Stimulated activated memory B cell treated with anti-CD40 and anti-IgM and Interleukin-4, amounts not matched to agents 10 μg/mL and 1 μg/mL and 100 μg/mL, for 72 hours (primary cell): ENCODE data around the gene DICER1.
A peak's percentile ranks its signal among the peaks of the same experiment; 100 is the strongest.
"Not testable (repeated sequence)": the region's sequence is repeated elsewhere in the genome, so short reads cannot be mapped to it uniquely, and the experiment has no call there.

Source experiments
- ATAC-seq: fragments of 150-1000 bp; cut with Tn5 transposase; 2 replicates; pipeline ENCODE4 v1.10.0; 2021
- H3K27ac Mint-ChIP-seq: one replicate; pipeline ENCODE4 v1.8.0; 2022; ENCODE audit warnings: mild to moderate bottlenecking, mixed read lengths
- H3K27me3 Mint-ChIP-seq: one replicate; pipeline ENCODE4 v1.8.0; 2022; ENCODE audit warnings: mixed read lengths
- H3K36me3 Mint-ChIP-seq: one replicate; pipeline ENCODE4 v1.8.0; 2022; ENCODE audit warnings: mixed read lengths
- H3K4me1 Mint-ChIP-seq: one replicate; pipeline ENCODE4 v1.8.0; 2022; ENCODE audit warnings: mixed read lengths
- H3K4me3 Mint-ChIP-seq: one replicate; pipeline ENCODE4 v1.8.0; 2022; ENCODE audit warnings: mild to moderate bottlenecking, moderate library complexity, mixed read lengths
- H3K9me3 Mint-ChIP-seq: one replicate; pipeline ENCODE4 v1.8.0; 2022; ENCODE audit warnings: mixed read lengths

Gene DICER1, protein sequence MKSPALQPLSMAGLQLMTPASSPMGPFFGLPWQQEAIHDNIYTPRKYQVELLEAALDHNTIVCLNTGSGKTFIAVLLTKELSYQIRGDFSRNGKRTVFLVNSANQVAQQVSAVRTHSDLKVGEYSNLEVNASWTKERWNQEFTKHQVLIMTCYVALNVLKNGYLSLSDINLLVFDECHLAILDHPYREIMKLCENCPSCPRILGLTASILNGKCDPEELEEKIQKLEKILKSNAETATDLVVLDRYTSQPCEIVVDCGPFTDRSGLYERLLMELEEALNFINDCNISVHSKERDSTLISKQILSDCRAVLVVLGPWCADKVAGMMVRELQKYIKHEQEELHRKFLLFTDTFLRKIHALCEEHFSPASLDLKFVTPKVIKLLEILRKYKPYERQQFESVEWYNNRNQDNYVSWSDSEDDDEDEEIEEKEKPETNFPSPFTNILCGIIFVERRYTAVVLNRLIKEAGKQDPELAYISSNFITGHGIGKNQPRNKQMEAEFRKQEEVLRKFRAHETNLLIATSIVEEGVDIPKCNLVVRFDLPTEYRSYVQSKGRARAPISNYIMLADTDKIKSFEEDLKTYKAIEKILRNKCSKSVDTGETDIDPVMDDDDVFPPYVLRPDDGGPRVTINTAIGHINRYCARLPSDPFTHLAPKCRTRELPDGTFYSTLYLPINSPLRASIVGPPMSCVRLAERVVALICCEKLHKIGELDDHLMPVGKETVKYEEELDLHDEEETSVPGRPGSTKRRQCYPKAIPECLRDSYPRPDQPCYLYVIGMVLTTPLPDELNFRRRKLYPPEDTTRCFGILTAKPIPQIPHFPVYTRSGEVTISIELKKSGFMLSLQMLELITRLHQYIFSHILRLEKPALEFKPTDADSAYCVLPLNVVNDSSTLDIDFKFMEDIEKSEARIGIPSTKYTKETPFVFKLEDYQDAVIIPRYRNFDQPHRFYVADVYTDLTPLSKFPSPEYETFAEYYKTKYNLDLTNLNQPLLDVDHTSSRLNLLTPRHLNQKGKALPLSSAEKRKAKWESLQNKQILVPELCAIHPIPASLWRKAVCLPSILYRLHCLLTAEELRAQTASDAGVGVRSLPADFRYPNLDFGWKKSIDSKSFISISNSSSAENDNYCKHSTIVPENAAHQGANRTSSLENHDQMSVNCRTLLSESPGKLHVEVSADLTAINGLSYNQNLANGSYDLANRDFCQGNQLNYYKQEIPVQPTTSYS (N-terminal part only)

DNA sequence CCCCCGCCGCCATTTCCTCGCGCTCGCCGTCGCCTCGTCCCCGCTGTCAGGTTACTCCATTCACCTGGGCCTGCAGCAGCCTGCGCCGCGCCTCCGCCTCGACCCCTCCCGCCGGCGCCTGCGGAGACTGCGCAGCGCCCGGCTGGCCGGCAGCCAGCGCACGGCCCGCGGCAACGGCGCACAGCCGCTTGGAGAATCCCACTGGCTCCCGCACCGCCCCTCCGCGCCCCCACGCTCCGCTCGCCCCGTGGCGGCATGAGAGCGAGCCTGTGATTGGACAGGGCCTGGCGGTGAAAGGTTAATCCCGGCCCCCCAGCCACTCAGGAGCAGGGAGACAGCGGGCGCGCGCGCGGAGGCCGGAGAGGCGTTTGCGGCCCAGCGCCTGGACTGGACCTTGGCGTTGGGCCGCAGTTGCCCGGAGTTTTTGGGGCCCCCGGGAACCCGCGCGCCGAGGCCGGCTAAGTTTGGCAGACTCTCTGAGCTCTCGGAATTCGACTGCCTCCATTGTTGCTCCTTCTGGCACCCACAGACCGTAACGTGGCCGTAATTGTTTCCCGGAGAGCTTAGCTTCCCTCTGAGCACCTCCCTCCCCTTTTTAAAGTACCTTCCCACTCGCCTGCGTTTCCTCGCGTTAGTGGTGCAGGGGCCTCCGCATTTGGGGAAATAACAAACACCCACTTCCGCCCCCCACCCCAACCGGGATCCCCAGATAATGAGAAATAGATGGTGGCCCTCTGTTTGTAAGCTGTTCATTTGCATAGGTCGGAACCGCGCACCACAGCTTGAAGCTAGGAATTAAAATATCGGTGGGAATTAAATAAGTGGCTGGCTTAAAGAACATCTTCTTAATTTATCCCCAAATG lies at the start of gene DICER1:
Gene DICER1, minus strand, starts transcription at position 203 of the 863 bp plus-strand sequence. CDS start 24,071 bp downstream, outside the sequence.
- ATAC-seq: peak; percentile 93
- no peaks in the 10 kb centered on the region for H3K9me3 Mint-ChIP-seq
- H3K4me1 Mint-ChIP-seq: peaks cover 51% of the 10 kb centered on the region

DNA sequence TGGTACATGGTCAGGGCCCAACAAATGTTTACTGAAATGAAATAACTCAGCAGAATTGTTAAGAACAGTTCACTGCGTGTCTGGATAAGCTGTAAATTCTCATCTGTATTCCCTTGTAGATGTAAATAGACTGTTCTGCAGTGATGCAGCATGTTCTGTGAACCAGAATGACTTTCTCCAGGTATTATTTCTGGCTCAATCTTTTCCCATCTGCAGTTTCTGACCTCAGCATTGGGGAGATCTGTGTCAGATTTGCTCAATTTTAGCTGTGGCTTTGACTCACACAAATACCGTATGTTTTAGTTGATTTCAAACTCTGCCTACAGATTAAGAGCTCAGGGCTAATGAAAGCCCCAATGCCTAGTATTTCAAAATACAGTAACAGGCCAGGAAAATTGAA lies 49.2 kb upstream of the DICER1 start:
- Mint-ChIP-seq H3K27me3 (no peaks in the 10 kb centered on the region), H3K4me3 (no peak overlapping the region), H3K27ac (no peak overlapping the region)

More for the DNA sequence above, at the start of gene DICER1:
- peak within 1 kb of the TSS; percentile 98 for H3K4me3 Mint-ChIP-seq
- no peaks in the 10 kb centered on the region for H3K27me3 Mint-ChIP-seq
- H3K36me3 Mint-ChIP-seq: peaks cover 6% of the 10 kb centered on the region
- H3K27ac Mint-ChIP-seq: peak within 1 kb of the TSS; percentile 99

DNA sequence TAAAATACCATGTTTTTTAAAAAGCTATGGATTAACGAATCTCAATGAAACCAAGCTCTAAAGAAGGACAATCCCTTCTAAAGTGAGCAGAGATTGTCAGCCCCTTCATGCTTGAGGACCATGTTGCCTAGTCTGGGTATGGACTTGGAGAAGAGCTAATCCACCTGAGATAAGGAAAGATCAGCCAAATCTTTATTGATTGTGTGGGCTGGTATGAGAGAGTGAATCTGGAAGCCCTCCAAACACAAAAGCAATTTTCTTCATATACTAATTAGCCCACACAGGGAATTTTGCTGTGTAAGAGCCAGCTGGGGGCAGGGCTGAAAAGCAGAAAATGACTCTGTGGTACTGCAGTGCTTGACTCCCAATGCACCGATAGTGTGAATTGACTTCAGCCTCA lies 47.4 kb upstream of the DICER1 start:
- Mint-ChIP-seq H3K27ac (no peak overlapping the region), H3K36me3 (peaks cover 56% of the 10 kb centered on the region), H3K9me3 (no peaks in the 10 kb centered on the region), H3K4me1 (no peaks in the 10 kb centered on the region), H3K27me3 (no peaks in the 10 kb centered on the region), H3K4me3 (no peak overlapping the region)
- no peak for ATAC-seq

More for the DNA sequence above, 49.2 kb upstream of the DICER1 start:
- ATAC-seq: no peak
- Mint-ChIP-seq H3K4me1 (no peaks in the 10 kb centered on the region), H3K36me3 (peaks cover 56% of the 10 kb centered on the region), H3K9me3 (no peaks in the 10 kb centered on the region)

DNA sequence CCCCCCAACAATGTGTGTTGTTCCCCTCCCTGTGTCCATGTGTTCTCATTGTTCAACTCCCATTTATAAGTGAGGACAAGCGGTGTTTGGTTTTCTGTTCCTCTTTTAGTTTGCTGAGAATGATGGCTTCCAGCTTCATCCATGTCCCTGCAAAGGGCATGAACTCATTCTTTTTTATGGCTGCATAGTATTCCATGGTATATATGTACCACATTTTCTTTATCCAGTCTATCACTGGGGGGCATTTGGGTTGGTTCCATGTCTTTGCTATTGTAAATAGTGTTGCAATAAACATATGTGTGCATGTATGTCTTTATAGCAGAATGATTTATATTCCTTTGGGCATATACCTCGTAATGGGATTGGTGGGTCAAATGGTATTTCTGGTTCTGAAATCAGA lies 44.4 kb upstream of the DICER1 start:
- not testable (repeated sequence) for H3K27ac Mint-ChIP-seq, H3K9me3 Mint-ChIP-seq, H3K4me1 Mint-ChIP-seq, ATAC-seq, H3K4me3 Mint-ChIP-seq, H3K27me3 Mint-ChIP-seq
- peaks cover 49% of the 10 kb centered on the region for H3K36me3 Mint-ChIP-seq

DNA sequence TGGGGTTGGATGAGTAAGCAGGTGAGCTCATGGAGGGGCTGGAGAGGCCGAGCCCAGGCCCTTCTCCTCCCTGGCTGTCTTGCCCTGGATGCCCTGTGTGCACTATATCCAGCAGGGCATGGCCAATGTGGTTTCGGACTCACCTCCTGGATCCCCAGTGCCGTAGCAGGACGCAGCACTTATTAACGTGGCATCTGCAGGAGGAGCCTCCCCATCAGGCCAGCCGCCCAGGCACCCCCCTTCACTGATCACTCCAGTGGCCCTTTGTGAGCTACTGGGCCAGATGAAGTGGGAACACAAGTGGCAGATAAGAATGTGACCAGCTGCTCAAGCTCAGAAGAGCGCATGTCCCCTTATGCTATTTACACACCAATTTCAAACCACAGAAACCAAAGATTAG lies 43.1 kb upstream of the DICER1 start:
- Mint-ChIP-seq H3K27ac (no peak overlapping the region), H3K4me3 (no peak overlapping the region), H3K9me3 (no peaks in the 10 kb centered on the region), H3K36me3 (peaks cover 41% of the 10 kb centered on the region), H3K27me3 (no peaks in the 10 kb centered on the region), H3K4me1 (peaks cover 9% of the 10 kb centered on the region)
- no peak for ATAC-seq

DNA sequence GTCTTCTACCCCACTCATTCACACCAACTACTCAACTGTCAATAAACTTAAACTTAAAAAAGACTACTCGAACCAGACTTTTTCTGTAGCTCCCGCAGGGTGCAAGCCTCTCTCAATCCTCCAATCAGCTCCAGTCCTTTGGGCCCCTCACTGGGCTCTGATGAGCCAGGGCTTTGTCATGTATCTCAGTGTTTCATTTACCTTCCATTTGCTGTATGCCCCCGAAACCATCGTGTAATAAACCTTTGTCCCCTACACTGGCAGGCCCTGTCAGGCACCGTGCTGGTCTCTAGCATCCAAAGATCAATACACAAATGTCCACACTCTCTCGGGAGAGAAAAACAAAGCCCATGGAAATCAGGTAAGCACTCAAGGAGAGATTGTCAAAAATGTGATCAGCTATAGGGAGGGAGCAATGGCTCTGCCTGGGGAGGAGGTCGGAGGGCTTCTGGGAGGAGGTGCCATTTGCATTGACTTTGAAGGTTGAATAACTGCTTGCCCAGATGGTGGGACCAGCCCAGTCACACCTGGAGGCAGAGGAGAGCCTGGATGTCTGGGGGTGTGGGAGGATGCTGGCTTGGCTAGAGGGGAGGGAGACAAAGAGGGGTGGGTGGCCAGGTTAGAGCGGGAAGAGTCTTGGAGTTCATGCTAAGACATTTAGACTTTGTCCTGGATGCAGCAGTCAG lies 42.1 kb upstream of the DICER1 start:
- H3K4me3 Mint-ChIP-seq: no peak overlapping the region
- H3K9me3 Mint-ChIP-seq: no peaks in the 10 kb centered on the region
- peaks cover 9% of the 10 kb centered on the region for H3K4me1 Mint-ChIP-seq
- no peak for ATAC-seq
- H3K36me3 Mint-ChIP-seq: peaks cover 32% of the 10 kb centered on the region
- H3K27ac Mint-ChIP-seq: no peak overlapping the region
- no peaks in the 10 kb centered on the region for H3K27me3 Mint-ChIP-seq

DNA sequence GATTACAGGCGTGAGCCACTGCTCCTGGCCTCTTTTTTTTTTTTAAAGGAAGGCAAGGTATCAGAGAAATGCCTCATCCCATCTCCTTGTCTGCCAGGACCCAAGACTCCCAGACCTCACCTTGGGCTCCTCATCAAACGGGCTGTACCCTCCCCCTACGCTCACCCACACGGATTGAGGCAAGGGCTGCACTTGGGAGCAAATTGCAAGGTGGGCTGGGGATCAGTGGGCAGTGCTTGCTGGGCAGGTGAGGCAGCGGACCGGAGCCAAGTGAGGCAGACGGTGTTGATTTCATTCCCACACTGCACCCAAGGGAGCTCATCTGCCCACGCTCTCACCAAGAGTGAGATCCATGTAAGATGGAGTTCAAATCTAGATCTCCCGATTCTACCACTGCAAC lies 41.0 kb upstream of the DICER1 start:
- H3K4me1 Mint-ChIP-seq: peaks cover 9% of the 10 kb centered on the region
- H3K4me3 Mint-ChIP-seq: no peak overlapping the region
- H3K27me3 Mint-ChIP-seq: no peaks in the 10 kb centered on the region
- no peaks in the 10 kb centered on the region for H3K9me3 Mint-ChIP-seq
- H3K36me3 Mint-ChIP-seq: peaks cover 24% of the 10 kb centered on the region
- H3K27ac Mint-ChIP-seq: no peak overlapping the region
- no peak for ATAC-seq

DNA sequence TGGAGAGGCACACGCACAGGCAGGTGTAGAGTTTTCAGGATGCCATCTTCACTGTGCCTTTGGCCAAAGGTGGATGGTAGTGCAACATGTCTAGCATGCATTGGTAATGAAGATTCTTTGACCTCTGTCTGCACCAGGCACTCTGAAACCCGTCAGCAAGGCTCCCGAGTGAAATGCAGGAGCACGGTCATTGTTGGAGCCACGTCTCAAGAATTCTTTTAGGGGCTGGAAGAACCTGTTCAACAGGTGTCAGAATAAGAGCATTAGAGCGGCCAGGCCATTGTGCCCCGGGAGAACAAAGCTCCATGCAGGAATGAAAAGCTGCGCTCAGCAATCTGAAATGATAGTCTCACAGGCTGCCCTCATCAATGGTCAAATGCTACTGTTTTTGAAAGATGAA lies 40.2 kb upstream of the DICER1 start:
- H3K27ac Mint-ChIP-seq: no peak overlapping the region
- H3K4me1 Mint-ChIP-seq: peaks cover 9% of the 10 kb centered on the region
- no peaks in the 10 kb centered on the region for H3K9me3 Mint-ChIP-seq
- H3K27me3 Mint-ChIP-seq: no peaks in the 10 kb centered on the region
- ATAC-seq: no peak
- peaks cover 19% of the 10 kb centered on the region for H3K36me3 Mint-ChIP-seq
- H3K4me3 Mint-ChIP-seq: no peak overlapping the region

DNA sequence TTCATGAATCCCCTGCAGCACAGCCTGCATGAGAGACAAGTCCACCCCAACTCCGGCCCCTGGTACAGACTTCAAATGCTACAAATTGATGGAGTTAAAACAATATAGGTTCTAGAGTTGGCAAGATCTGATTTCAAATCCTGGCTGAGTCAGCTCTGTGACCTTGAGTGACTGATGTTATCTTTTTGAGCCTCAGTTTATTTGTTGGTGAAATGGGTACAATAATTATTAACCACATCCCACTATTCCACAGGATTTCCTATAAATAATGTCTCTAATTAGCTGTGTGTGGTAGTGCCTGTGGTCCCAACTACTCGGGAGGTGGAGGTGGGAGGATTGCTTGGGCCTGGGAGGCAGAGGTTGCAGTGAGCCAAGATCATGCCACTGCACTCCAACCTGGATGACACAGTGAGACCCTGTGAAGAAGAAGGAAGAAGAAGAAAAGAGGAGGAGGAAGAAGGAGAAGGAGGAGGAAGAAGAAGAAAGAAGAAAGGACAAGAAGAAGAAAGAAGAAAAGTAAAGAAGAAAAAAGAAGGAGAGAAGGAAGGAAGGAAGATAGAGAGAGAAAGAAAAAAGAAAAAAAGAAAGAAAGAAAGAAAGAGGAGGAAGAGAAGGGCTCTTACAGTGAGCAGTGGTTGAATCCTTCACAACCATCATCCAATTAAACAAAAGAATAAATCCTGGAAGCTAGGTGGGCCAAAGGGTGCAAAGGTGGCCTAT lies 39.7 kb upstream of the DICER1 start:
- no peak for ATAC-seq
- Mint-ChIP-seq H3K36me3 (peaks cover 19% of the 10 kb centered on the region), H3K27ac (no peak overlapping the region), H3K4me1 (peaks cover 9% of the 10 kb centered on the region), H3K4me3 (no peak overlapping the region), H3K9me3 (no peaks in the 10 kb centered on the region), H3K27me3 (no peaks in the 10 kb centered on the region)

DNA sequence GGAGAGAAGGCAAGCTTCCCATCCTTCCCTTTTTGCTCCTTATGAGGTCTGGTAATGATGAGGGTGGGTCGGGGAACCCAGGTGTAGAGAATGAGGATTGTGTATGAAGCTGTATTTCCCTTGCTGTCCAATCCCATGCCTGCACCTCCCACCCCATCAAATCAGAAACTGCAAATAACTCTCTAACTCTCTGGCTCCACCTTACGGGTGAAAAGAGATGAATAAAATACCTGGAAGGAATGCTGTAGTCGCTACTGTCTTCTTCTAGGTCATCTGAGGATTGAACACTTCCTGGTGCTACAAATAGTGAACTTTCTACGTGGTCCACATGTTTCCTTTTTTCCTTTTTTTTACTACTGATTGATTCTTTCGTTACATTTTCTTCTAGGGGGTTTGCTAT lies 38.9 kb upstream of the DICER1 start:
- H3K4me1 Mint-ChIP-seq: peaks cover 9% of the 10 kb centered on the region
- H3K27ac Mint-ChIP-seq: no peak overlapping the region
- H3K36me3 Mint-ChIP-seq: peaks cover 21% of the 10 kb centered on the region
- H3K4me3 Mint-ChIP-seq: no peak overlapping the region
- H3K9me3 Mint-ChIP-seq: no peaks in the 10 kb centered on the region
- no peaks in the 10 kb centered on the region for H3K27me3 Mint-ChIP-seq
- no peak for ATAC-seq

DNA sequence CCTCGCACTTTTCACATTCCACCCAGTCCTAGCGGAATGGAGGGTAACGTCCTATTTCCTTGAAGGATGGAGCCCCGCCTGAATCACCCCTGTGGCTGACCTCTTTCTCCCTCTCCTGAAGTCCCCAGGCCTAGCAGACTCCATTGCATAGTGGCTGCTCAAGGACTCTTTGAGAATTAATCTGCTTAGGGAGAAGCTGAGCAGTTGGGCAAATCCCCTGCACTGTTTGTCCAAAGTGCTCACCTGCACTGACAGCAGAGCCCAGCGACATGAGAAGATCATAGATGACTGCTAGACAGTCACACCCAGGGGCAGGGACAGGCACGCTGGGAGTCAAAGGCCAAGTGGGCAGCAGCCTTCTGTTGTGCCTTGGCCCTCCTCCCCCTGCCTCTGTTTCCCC lies 37.7 kb upstream of the DICER1 start:
- H3K4me3 Mint-ChIP-seq: no peak overlapping the region
- peaks cover 9% of the 10 kb centered on the region for H3K4me1 Mint-ChIP-seq
- peaks cover 31% of the 10 kb centered on the region for H3K36me3 Mint-ChIP-seq
- H3K27ac Mint-ChIP-seq: no peak overlapping the region
- H3K27me3 Mint-ChIP-seq: no peaks in the 10 kb centered on the region
- H3K9me3 Mint-ChIP-seq: no peaks in the 10 kb centered on the region
- ATAC-seq: no peak

DNA sequence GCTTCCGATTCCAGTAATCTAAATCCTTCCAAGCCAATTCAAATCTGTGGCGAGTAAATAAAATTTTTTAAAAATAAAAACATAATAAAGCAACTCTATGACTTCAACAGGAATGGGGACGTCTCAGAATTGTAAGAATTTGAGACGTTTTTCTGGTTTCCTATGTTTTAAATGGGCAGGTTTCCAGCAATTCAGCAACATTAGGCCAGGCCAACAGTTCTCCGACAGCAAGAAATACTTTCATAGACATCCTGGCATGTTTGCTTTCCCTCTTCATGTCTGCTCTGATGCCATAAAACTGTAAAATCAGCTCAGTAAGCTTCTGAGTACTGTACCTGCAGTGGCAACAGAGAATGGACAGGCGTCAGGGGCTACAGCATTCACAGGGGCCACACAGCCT lies 35.8 kb upstream of the DICER1 start:
- H3K27me3 Mint-ChIP-seq: no peaks in the 10 kb centered on the region
- ATAC-seq: no peak
- H3K4me3 Mint-ChIP-seq: no peak overlapping the region
- H3K36me3 Mint-ChIP-seq: peaks cover 38% of the 10 kb centered on the region
- H3K4me1 Mint-ChIP-seq: peaks cover 9% of the 10 kb centered on the region
- no peak overlapping the region for H3K27ac Mint-ChIP-seq
- peaks cover 6% of the 10 kb centered on the region for H3K9me3 Mint-ChIP-seq

DNA sequence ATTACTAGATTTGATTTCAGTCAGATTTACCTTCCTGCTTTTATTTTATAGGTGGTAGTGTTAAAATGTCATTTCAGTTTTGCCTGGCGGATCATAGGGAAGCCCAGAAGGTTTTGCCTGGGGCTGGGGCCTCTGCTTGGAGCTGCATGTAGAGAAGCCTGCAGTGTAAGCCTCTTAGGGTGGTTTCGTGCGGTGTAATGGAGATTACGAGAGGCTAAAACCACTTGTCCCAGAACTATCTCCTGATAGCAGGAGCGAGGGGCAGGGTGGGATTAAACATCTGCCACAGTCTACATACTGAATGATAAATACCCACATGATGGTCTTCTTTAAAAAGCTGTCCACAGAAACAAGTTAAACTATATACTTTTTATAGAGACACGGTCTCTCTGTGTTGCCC lies 35.0 kb upstream of the DICER1 start:
- Mint-ChIP-seq H3K4me3 (no peak overlapping the region), H3K36me3 (peaks cover 46% of the 10 kb centered on the region), H3K27me3 (peaks cover 6% of the 10 kb centered on the region), H3K9me3 (peaks cover 8% of the 10 kb centered on the region), H3K27ac (no peak overlapping the region), H3K4me1 (peaks cover 9% of the 10 kb centered on the region)
- ATAC-seq: no peak
